ENCODE measurements around the gene PRSS33. TPM values are rescaled to one million over a fixed set of nuclear protein-coding genes. Genes with fewer than 3 reads are reported as not detected.

The PRSS33 gene
- total RNA-seq, 1 donor from 2014 or later, result not detected

DNA sequence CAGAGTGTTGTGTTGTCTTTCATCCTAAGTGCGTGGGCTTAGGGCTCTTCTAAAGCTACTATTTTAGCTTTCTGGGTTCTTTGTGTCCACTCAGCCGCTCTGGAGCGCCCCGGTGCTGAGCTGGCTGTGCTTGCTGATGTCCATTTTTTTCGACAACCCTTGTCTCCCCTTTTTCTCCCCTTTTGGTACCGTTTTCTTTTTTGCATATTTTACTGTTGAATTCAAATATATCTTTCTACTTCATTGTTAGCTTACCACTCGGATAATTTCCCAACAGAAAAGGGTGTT, 33.7 kb downstream of the PRSS33 start:
- H3K4me3 ChIP-seq (ENCODE audit: low read length in 3 of 3), result peak overlapping the region; percentile 75 to 100 (median 94)
- H3K9me3 ChIP-seq (ENCODE audit: control insufficient read depth in 3 of 3, low read length in 3 of 3), result peaks cover 0 to 2% (median 0%) of the 10 kb centered on the region in 3 donors
- H3K36me3 ChIP-seq (ENCODE audit: control insufficient read depth in 3 of 3, insufficient read depth in 3 of 3, low read length in 3 of 3), result peaks cover 18 to 24% (median 19%) of the 10 kb centered on the region in 3 donors
- H3K4me1 ChIP-seq (ENCODE audit: control insufficient read depth in 3 of 3, insufficient read depth in 3 of 3, low read length in 3 of 3), result peaks cover 46 to 52% (median 48%) of the 10 kb centered on the region in 3 donors
- H3K27ac ChIP-seq (ENCODE audit: low read depth, low read length), result peak overlapping the region; percentile 99
- peak overlapping the region; percentile 86 to 100 (median 91) for H3K9ac ChIP-seq (ENCODE audit: low read depth in 1 of 3, low read length in 3 of 3)
- H3K27me3 ChIP-seq (ENCODE audit: control insufficient read depth in 3 of 3, insufficient read depth in 3 of 3, low read length in 3 of 3), result no peaks in the 10 kb centered on the region

DNA sequence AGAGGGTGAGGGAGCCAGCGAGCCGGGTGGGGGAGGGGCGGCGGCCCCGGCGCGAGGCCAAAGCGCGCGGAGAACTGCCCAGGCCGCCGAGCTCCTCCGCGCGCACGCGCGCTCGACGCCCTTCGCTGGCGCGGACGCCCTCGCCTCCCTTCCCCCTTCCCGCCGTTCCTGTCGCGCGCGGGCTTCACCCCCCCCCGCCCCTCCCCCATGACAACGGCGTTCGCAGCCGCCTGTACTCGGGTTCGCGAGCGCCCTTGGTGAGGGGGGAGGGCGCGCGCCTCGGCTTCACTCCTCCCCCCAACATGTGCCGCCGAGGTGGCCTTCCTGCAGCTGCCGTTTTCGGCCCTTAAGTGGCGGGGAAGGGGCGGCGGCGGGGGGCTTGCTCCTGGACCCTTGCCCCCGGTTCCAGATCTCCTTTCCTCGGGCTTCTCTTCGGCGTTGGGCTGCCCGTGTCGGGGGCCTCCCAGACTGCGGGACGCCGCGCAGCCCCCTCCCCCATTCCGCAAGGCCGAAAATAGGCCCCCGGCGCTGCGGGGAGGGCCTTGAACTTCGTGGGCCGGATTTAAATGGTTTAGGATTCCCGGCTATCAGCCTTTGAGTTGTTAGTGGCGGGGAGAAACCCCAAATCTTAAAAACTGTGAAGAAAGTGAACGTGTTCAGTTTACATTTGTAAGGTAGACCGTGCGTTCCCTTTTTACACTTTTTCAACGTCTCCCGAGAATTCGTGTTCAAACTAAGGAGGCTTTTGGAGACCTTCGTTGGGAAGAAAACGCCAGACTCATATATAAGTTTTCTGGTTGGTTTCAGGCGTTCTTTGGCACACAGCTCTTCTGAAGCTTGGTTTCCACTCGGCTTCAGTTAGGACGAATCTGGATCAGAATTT, 34.3 kb downstream of the PRSS33 start:
- Histone ChIP-seq H3K9me3 (ENCODE audit: control insufficient read depth in 3 of 3, low read length in 3 of 3) (peaks cover 0 to 2% (median 0%) of the 10 kb centered on the region in 3 donors), H3K4me1 (ENCODE audit: control insufficient read depth in 3 of 3, insufficient read depth in 3 of 3, low read length in 3 of 3) (peaks cover 46 to 52% (median 48%) of the 10 kb centered on the region in 3 donors), H3K9ac (ENCODE audit: low read depth in 1 of 3, low read length in 3 of 3) (peak overlapping the region; percentile 95 to 100 (median 100)), H3K4me3 (ENCODE audit: low read length in 3 of 3) (peak overlapping the region; percentile 94 to 100 (median 100)), H3K27me3 (ENCODE audit: control insufficient read depth in 3 of 3, insufficient read depth in 3 of 3, low read length in 3 of 3) (no peaks in the 10 kb centered on the region), H3K36me3 (ENCODE audit: control insufficient read depth in 3 of 3, insufficient read depth in 3 of 3, low read length in 3 of 3) (peaks cover 13 to 19% (median 17%) of the 10 kb centered on the region in 3 donors), H3K27ac (ENCODE audit: low read depth, low read length) (peak overlapping the region; percentile 99)

- Histone ChIP-seq H3K4me1 (ENCODE audit: control insufficient read depth in 3 of 3, insufficient read depth in 3 of 3, low read length in 3 of 3) (peaks cover 40 to 45% (median 44%) of the 10 kb centered on the region in 3 donors), H3K9ac (ENCODE audit: low read depth in 1 of 3, low read length in 3 of 3) (peak within 1 kb of the TSS; percentile 95 to 100 (median 100)), H3K27ac (ENCODE audit: low read depth, low read length) (peak within 1 kb of the TSS; percentile 99), H3K36me3 (ENCODE audit: control insufficient read depth in 3 of 3, insufficient read depth in 3 of 3, low read length in 3 of 3) (peaks cover 6 to 10% (median 8%) of the 10 kb centered on the region in 3 donors), H3K4me3 (ENCODE audit: low read length in 3 of 3) (peak within 1 kb of the TSS; percentile 97 to 100 (median 100)), H3K27me3 (ENCODE audit: control insufficient read depth in 3 of 3, insufficient read depth in 3 of 3, low read length in 3 of 3) (no peaks in the 10 kb centered on the region), H3K9me3 (ENCODE audit: control insufficient read depth in 3 of 3, low read length in 3 of 3) (peaks cover 0 to 2% (median 0%) of the 10 kb centered on the region in 3 donors)
Observed at GRCh38 chr16:2752035-2752849, 35.1 kb downstream of the PRSS33 start, which contains the start of gene SRRM2. Gene SRRM2 (plus strand): TSS chr16:2752638. CDS start chr16:2756365, 3,727 bp downstream.

- Histone ChIP-seq H3K27ac (ENCODE audit: low read depth, low read length) (peak overlapping the region; percentile 99), H3K9me3 (ENCODE audit: control insufficient read depth in 3 of 3, low read length in 3 of 3) (peaks cover 0 to 2% (median 0%) of the 10 kb centered on the region in 3 donors)
Observed at GRCh38 chr16:2751577-2752034, 35.8 kb downstream of the PRSS33 start.

GRCh38 chr16:2749936-2750335, 37.4 kb downstream of the PRSS33 start:
- no peak overlapping the region for H3K9ac ChIP-seq (ENCODE audit: low read depth in 1 of 3, low read length in 3 of 3)
- H3K27me3 ChIP-seq (ENCODE audit: control insufficient read depth in 3 of 3, insufficient read depth in 3 of 3, low read length in 3 of 3), result no peaks in the 10 kb centered on the region
- H3K27ac ChIP-seq (ENCODE audit: low read depth, low read length), result no peak overlapping the region
- H3K4me3 ChIP-seq (ENCODE audit: low read length in 3 of 3), result no peak overlapping the region
- H3K36me3 ChIP-seq (ENCODE audit: control insufficient read depth in 3 of 3, insufficient read depth in 3 of 3, low read length in 3 of 3), result peaks cover 0 to 10% (median 4%) of the 10 kb centered on the region in 3 donors
- peaks cover 18 to 23% (median 22%) of the 10 kb centered on the region in 3 donors for H3K4me1 ChIP-seq (ENCODE audit: control insufficient read depth in 3 of 3, insufficient read depth in 3 of 3, low read length in 3 of 3)
- H3K9me3 ChIP-seq (ENCODE audit: control insufficient read depth in 3 of 3, low read length in 3 of 3), result peaks cover 0 to 2% (median 0%) of the 10 kb centered on the region in 3 donors

More at GRCh38 chr16:2751577-2752034, 35.8 kb downstream of the PRSS33 start:
- Histone ChIP-seq H3K4me1 (ENCODE audit: control insufficient read depth in 3 of 3, insufficient read depth in 3 of 3, low read length in 3 of 3) (peaks cover 35 to 39% (median 38%) of the 10 kb centered on the region in 3 donors), H3K9ac (ENCODE audit: low read depth in 1 of 3, low read length in 3 of 3) (peak overlapping the region; percentile 95 to 100 (median 100)), H3K36me3 (ENCODE audit: control insufficient read depth in 3 of 3, insufficient read depth in 3 of 3, low read length in 3 of 3) (peaks cover 3 to 10% (median 7%) of the 10 kb centered on the region in 3 donors), H3K27me3 (ENCODE audit: control insufficient read depth in 3 of 3, insufficient read depth in 3 of 3, low read length in 3 of 3) (no peaks in the 10 kb centered on the region), H3K4me3 (ENCODE audit: low read length in 3 of 3) (peak overlapping the region; percentile 97 to 100 (median 100))

DNA sequence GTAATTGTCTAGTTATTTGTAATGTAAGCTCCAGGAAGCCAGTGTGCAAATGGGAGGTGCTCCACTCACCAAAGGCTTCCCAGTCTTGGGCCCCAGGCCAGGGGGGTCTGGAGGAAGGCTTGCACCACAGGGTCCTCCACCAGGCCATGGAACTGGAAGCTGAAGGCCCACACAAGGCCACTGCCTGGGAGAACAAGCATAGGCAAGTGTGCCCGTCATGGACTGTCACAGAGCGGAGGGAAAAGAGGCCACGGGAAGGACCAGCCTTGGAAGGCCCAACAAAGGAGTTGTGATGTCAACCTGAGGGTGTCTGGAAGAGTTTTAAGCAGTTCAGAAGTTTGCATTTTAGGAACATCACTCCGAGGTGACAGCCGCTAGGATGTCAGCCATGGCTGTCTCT, 37.9 kb downstream of the PRSS33 start:
- Histone ChIP-seq H3K4me1 (ENCODE audit: control insufficient read depth in 3 of 3, insufficient read depth in 3 of 3, low read length in 3 of 3) (peaks cover 13 to 18% (median 17%) of the 10 kb centered on the region in 3 donors), H3K9ac (ENCODE audit: low read depth in 1 of 3, low read length in 3 of 3) (no peak overlapping the region), H3K4me3 (ENCODE audit: low read length in 3 of 3) (no peak overlapping the region), H3K9me3 (ENCODE audit: control insufficient read depth in 3 of 3, low read length in 3 of 3) (peaks cover 0 to 2% (median 0%) of the 10 kb centered on the region in 3 donors), H3K27me3 (ENCODE audit: control insufficient read depth in 3 of 3, insufficient read depth in 3 of 3, low read length in 3 of 3) (no peaks in the 10 kb centered on the region), H3K36me3 (ENCODE audit: control insufficient read depth in 3 of 3, insufficient read depth in 3 of 3, low read length in 3 of 3) (peaks cover 0 to 10% (median 4%) of the 10 kb centered on the region in 3 donors), H3K27ac (ENCODE audit: low read depth, low read length) (no peak overlapping the region)

DNA sequence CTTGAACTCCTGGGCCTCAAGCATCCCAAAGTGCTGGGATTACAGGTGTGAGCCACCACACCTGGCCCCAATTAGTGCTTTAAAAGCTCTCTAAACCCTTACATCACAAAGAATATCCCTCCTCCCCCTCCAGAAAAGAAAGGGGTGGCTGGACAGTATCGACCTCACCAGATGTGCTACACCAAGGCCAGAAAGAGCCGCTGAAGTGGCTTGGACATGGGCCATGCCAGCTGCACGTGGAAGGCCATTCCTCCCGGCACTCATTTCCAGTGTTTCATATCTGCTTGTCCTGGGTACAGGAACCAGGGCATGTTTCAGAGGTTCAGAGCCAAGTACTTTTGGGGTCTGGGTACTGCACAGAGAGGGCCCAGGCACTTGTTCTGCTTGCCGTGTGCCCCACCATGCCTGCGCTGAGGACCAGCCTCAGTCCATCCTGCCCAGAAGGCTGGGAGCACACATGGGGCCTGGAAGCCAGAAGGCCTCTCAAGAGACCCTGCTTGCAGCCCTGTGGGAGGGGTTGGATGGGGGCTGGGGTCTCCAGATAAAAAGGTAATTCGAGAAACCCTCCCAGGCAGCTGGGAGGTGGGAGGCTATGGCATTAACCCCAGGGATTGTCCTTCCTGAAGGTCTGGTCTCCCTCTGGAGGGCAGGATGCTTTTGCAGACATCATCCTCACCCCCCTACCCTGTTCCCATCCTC, 38.5 kb downstream of the PRSS33 start:
- H3K36me3 ChIP-seq (ENCODE audit: control insufficient read depth in 3 of 3, insufficient read depth in 3 of 3, low read length in 3 of 3), result peaks cover 0 to 10% (median 4%) of the 10 kb centered on the region in 3 donors
- peaks cover 9 to 12% (median 12%) of the 10 kb centered on the region in 3 donors for H3K4me1 ChIP-seq (ENCODE audit: control insufficient read depth in 3 of 3, insufficient read depth in 3 of 3, low read length in 3 of 3)
- no peak overlapping the region for H3K27ac ChIP-seq (ENCODE audit: low read depth, low read length)
- no peaks in the 10 kb centered on the region for H3K27me3 ChIP-seq (ENCODE audit: control insufficient read depth in 3 of 3, insufficient read depth in 3 of 3, low read length in 3 of 3)
- peaks cover 0 to 2% (median 0%) of the 10 kb centered on the region in 3 donors for H3K9me3 ChIP-seq (ENCODE audit: control insufficient read depth in 3 of 3, low read length in 3 of 3)
- no peak overlapping the region for H3K9ac ChIP-seq (ENCODE audit: low read depth in 1 of 3, low read length in 3 of 3)
- no peak overlapping the region for H3K4me3 ChIP-seq (ENCODE audit: low read length in 3 of 3)

- Histone ChIP-seq H3K9ac (ENCODE audit: low read depth in 1 of 3, low read length in 3 of 3) (no peak overlapping the region), H3K27me3 (ENCODE audit: control insufficient read depth in 3 of 3, insufficient read depth in 3 of 3, low read length in 3 of 3) (peaks cover 0 to 2% (median 0%) of the 10 kb centered on the region in 3 donors), H3K36me3 (ENCODE audit: control insufficient read depth in 3 of 3, insufficient read depth in 3 of 3, low read length in 3 of 3) (peaks cover 0 to 5% (median 4%) of the 10 kb centered on the region in 3 donors), H3K9me3 (ENCODE audit: control insufficient read depth in 3 of 3, low read length in 3 of 3) (no peaks in the 10 kb centered on the region), H3K4me1 (ENCODE audit: control insufficient read depth in 3 of 3, insufficient read depth in 3 of 3, low read length in 3 of 3) (no peaks in the 10 kb centered on the region), H3K4me3 (ENCODE audit: low read length in 3 of 3) (no peak overlapping the region), H3K27ac (ENCODE audit: low read depth, low read length) (no peak overlapping the region)
Observed at GRCh38 chr16:2745961-2746360, 41.4 kb downstream of the PRSS33 start.

Measured in skeletal muscle tissue (tissue), 4 donors.